GM19238 (cell line): ENCODE results near the gene ZNF692.
"Not testable (repeated sequence)": the region's sequence is repeated elsewhere in the genome, so short reads cannot be mapped to it uniquely, and the experiment has no call there.

Experiments used
- DNase-seq: peaks from one replicate; pipeline ENCODE4 v3.0.0; 2011; ENCODE audit warnings: low spot score; ENCODE audit not compliant: insufficient read length

ZNF692 gene

GRCh38 chr1:248858891-248859889 lies at the start of gene ZNF692:
Gene ZNF692, minus strand, starts transcription at chr1:248859085. Its CDS starts 776 bp downstream, at chr1:248858309.
- peak; percentile 96 for DNase-seq

GRCh38 chr1:248906753-248907661 lies 48.1 kb upstream of the ZNF692 start:
- no peak for DNase-seq

GRCh38 chr1:248906009-248906752 lies 47.3 kb upstream of the ZNF692 start, which contains the start of gene PGBD2:
Gene PGBD2, plus strand, starts transcription at chr1:248906235. Its CDS starts 7,628 bp downstream, at chr1:248913863.
- DNase-seq: peak; percentile 89

- DNase-seq: no peak
Measured at GRCh38 chr1:248905662-248906008, 46.8 kb upstream of the ZNF692 start.

- no peak for DNase-seq
Measured at GRCh38 chr1:248904437-248905216, 45.7 kb upstream of the ZNF692 start.

GRCh38 chr1:248901578-248901977 lies 42.7 kb upstream of the ZNF692 start:
- no peak for DNase-seq

GRCh38 chr1:248900637-248901036 lies 41.8 kb upstream of the ZNF692 start:
- DNase-seq: no peak

GRCh38 chr1:248897412-248898337 lies 38.8 kb upstream of the ZNF692 start:
- no peak for DNase-seq

GRCh38 chr1:248894837-248895236 lies 36.0 kb upstream of the ZNF692 start:
- no peak for DNase-seq

GRCh38 chr1:248892590-248892989 lies 33.7 kb upstream of the ZNF692 start:
- no peak for DNase-seq

- DNase-seq: no peak
Measured at GRCh38 chr1:248891758-248892157, 32.9 kb upstream of the ZNF692 start.

GRCh38 chr1:248890549-248891498 lies 31.9 kb upstream of the ZNF692 start:
- DNase-seq: no peak

GRCh38 chr1:248889914-248890243 lies 31.0 kb upstream of the ZNF692 start:
- DNase-seq: not testable (repeated sequence)

- DNase-seq: no peak
Measured at GRCh38 chr1:248886237-248886895, 27.5 kb upstream of the ZNF692 start.

- DNase-seq: no peak
Measured at GRCh38 chr1:248885646-248886045, 26.8 kb upstream of the ZNF692 start.

GRCh38 chr1:248884632-248885295 lies 25.9 kb upstream of the ZNF692 start:
- DNase-seq: no peak

- DNase-seq: not testable (repeated sequence)
Measured at GRCh38 chr1:248882427-248882826, 23.5 kb upstream of the ZNF692 start.
